Glomerular endothelial cell (primary cell): ENCODE data around the gene APOA1. TPM values are rescaled to one million over a fixed set of nuclear protein-coding genes. Genes with fewer than 3 reads are reported as not detected.
A peak's percentile ranks its signal among the peaks of the same experiment; 100 is the strongest.

Experiments used
- DNase-seq: peaks from one replicate; pipeline ENCODE4 v3.0.0-alpha.2; 2011; ENCODE audit warnings: low read depth, low spot score; ENCODE audit errors: extremely low read depth
- total RNA-seq: library from RNA; depleted of rRNA; stranded (reverse); fragments of >200 nt; gene quantifications from 2 replicates; pipeline ENCODE4 v1.2.3, GENCODE V29; 2015

Gene APOA1
- not detected in 2 replicates for total RNA-seq

DNA sequence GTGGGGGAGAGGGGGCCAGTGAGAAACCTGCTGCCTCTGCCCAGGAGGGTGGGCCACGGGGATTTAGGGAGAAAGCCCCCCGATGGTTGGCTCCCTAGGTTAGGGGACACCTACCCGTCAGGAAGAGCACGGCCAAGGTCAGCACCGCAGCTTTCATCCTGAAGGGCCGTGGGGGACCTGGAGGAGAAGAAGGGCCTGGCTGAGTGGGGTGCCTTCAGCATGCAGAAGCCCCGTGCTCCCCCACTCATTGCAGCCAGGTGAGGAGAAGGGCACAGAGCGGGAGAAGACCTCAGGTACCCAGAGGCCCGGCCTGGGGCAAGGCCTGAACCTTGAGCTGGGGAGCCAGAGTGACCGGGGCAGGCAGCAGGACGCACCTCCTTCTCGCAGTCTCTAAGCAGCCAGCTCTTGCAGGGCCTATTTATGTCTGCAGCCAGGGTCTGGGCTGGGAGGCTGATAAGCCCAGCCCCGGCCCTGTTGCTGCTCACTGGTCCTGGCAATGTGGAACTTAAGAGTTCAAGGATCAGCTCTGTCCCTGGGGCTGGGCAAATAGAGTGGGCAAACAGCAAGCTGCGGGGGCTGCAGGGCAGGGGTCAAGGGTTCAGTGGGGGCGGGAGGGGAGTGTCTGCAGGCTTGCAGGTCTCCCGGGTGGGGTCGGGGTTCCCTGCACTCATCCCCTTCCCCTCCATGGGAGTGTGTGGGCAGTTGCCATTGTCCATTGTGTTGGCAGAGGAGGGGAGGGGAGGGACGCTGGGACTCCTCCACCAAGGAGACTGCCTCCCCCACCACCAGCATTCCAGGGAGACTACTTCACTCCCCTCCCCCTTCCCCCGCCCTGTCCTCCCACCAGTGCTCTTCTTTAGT lies at the start of gene APOA1:
TSS of gene APOA1 (minus strand) at position 392 of the 861 bp plus-strand sequence. CDS start at position 157, 235 bp downstream.
- DNase-seq: no peak

GRCh38 chr11:116885951-116886655 lies 48.7 kb upstream of the APOA1 start:
- no peak for DNase-seq

- DNase-seq: no peak
These were observed 45.0 kb upstream of the APOA1 start for GRCh38 chr11:116882386-116882785.

DNA sequence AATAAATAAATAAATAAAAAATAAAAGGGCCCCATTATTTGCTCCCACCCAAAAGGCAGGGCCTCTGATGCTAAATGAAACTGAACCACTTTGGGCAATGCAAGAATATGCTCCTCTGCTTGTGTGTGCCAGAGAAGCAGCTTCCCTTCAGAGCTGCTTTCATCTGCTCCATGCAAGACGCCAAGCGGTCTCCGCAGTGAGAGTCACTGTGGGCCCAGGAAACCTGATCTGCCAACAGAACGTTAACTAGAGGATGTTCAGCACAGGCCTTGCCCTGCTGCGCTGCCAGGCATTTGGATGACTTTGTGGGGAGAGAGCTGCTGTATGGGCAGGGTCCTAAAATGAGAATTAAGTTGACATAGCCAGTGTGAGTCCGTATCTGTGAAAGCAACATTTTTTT lies 43.7 kb upstream of the APOA1 start:
- DNase-seq: no peak

- peak; percentile 58 for DNase-seq
These were observed 42.6 kb upstream of the APOA1 start for GRCh38 chr11:116879800-116880625.

DNA sequence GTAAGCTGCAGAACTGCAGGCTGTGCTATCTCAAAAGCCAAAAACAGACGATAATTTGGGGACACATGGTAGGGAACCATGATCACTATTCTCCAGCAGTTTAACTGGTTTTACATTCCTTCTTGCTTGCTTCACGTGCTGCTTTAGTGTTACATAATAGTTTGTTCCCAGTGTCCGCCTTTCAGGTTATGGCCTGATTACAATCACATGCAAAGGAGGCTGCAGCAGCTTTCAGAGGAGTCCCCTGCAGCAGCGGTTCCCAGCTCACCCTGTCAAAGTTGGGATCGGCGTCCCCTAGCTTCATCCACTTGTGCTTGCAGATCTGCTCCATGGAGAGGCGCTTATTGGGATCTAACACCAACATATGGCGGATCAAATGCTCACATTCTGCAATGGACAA lies 39.2 kb upstream of the APOA1 start:
- DNase-seq: no peak

DNA sequence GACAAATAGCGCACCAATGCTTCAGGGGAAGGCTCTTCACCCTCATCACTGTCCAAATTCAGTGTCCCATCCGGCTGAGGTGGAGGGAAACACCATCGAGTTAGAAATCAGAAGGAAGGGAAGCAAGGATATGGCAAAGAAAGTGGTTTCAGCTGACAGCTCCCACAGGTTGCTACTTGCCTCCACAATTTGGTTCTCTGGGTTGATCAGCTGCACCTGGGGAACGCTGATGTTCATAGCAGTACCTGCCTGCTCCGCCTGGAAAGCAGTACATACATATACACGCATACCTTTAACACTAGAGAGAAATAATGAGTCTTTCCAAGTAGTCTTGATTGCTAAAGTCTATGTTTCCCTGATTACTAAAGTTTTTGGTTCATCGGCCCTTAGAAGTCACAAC lies 37.8 kb upstream of the APOA1 start:
- no peak for DNase-seq

GRCh38 chr11:116874251-116874650 lies 36.8 kb upstream of the APOA1 start:
- no peak for DNase-seq

- no peak for DNase-seq
These were observed 36.0 kb upstream of the APOA1 start for GRCh38 chr11:116873381-116873780.

DNA sequence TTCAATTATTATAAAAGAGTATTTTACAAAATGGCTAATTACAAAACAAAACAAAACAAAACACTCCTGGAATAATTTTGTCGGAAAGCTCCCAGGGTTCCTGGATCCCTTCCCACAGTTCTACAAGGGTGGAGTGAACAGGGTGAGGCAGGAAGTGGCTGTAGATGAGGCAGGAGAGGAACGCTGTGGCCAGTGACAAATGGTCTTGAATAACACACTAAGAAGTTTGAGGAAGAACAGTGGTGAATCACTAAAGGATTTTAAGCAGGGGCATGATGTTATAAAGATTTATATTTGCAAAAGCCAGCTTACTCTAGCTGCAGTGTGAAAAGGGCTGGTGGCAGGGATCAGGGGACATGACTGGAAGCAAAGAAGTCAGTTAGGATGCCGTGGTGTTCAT lies 33.8 kb upstream of the APOA1 start:
- DNase-seq: no peak

GRCh38 chr11:116870054-116870453 lies 32.6 kb upstream of the APOA1 start:
- DNase-seq: no peak

DNA sequence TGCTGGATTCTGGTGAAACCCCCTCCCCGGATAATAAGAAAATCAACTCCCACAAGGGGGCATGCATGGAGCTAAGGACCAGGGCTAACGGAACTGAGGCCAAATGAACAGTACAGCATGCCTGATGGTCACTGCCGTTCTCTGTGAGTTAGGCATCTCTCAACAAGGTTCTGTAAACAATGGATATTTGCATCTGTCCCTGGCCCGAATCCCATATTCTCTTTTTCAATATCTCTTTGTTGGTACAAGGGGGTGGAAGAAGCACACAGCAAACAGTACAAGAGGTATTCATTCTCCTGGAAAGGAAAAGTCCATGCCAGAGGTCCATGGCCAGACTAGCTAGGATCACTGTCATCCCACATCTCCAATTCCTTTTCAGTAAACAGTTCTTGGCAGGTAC lies 32.2 kb upstream of the APOA1 start:
- no peak for DNase-seq

DNA sequence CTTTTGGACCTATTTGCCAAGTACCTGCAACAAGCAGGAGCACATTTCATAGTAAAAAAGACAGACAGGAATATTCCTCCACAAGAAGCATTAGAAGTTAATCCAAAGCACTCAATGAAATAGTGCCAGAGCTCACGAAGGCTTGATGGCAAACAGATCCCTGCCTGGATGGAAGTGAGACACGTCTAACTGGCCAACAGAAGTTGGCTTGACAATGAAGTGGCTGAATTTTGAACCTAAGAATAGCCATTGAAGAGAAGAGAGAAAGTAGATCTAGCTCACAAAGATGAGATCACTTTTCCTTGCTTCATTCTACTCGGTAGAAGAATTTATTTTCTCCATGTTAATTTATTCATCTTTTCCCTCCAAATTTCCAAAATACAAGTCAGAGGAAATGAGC lies 30.6 kb upstream of the APOA1 start:
- DNase-seq: no peak

- no peak for DNase-seq
These were observed 30.2 kb upstream of the APOA1 start for GRCh38 chr11:116867619-116868018.

- no peak for DNase-seq
These were observed 29.5 kb upstream of the APOA1 start for GRCh38 chr11:116866804-116867455.

- no peak for DNase-seq
These were observed 28.3 kb upstream of the APOA1 start for GRCh38 chr11:116865696-116866095.

DNA sequence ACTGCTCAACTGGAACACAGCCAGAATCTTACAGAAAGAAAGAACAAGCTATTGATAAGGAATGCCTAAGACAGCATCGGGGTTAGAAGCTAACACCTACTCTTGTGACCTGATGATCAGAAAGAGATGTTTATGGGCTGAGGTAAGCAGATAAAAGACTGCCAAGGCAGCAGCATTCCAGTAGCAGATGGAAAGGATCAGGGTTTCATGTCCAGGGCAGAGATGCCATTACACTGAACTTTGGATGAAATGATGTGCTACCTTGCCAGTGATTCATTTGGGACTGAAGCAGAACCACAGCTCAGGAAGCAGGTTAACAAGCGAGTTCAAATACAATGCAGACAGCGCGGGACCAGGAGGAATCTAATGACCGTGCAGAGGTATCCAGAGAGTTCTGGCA lies 27.1 kb upstream of the APOA1 start:
- no peak for DNase-seq

DNA sequence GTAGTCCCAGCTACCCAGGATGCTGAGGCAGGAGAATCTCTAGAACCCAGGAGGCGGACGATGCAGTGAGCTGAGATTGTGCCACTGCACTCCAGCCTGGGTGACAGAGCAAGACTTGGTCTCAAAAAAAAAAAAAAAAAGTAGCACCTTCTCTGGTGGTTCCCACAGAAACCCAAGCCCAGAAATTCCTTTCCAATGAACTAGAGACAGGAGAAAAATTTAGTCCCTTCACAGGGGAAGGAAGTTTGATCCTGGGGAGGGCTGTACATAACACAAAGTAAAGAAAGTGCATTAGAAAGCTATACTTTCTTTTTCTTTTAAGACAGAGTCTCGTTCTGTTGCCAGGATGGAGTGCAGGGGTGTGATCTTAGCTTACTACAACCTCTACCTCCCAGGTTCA lies 25.5 kb upstream of the APOA1 start:
- DNase-seq: no peak

DNA sequence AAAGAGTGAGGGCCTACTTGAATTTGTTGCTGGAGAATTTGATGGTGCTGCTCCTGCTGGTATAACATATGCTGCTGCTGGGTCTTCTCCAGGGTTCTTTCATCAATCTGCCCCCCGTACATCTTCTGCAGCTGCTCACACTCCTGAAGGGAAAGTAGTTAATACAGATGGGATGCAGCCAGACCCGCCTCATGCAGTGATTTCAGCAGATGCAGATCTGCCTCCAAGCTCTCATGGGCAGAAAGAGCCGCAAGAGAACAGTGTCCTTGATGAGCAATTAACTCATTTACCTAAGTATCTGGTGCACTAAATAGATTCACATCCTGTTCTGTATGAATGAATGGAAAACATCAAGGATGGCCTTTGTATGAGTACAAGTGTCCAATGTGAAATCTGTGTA lies 24.8 kb upstream of the APOA1 start:
- no peak for DNase-seq

GRCh38 chr11:116861539-116861938 lies 24.1 kb upstream of the APOA1 start:
- DNase-seq: peak; percentile 12

- DNase-seq: no peak
These were observed 22.9 kb upstream of the APOA1 start for GRCh38 chr11:116860303-116860702.
